ENCODE results near the gene CCDC8.

DNA sequence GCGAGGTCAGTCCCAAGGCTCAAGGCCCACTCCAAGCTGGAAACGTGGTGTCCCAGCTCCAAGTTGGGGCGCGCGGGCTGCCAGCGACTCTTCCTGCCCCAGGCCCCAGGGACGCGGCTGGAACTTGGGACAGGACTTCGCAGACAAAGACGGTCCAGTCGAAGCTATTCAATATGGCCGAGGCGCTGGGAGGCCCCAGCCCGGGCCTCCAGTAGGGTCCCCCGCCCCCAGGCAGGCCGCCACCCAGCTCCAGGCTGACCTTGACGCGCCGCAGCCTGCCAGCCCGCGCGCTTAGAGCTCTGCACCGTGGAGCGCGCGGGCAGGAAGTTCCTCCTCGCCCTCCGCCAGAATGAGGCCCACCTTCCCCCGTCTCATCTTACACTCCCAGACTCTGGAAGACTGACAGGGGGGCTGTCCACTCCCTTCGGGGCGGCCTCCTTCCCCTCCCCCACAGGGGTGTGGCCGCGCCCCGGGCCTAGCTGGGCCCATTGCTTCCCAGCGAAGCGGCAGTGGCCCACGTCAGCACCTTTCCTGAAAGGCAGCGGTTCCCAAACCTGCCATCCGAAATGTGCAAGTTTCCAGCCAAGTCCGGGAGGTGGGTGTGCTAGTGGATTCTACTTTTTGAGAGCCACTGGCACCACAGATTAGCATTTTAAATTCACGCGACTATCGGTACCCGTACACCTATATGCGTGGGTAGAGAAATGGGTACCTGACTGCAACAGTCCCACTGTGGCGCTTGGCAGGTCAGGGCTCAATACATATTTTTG is at the start of gene CCDC8:
- TF ChIP-seq STAT5A (IDR thresholded peaks at IDR 0.05; ENCODE audit: borderline replicate concordance, low read length) (no peak), POLR2AphosphoS5 (IDR thresholded peaks at IDR 0.05; ENCODE audit: control insufficient read depth, insufficient read depth, low read depth, low read length) (peak; percentile 83), PRDM10 (IDR thresholded peaks at IDR 0.05; ENCODE audit: partially characterized antibody) (peak; percentile 27), CEBPG (CRISPR knock-in tag; IDR thresholded peaks at IDR 0.05) (no peak), CEBPG (tag; conservative IDR thresholded peaks at IDR 0.05 in 1 of 2, IDR thresholded peaks at IDR 0.05 in 1 of 2) (no peak), ZNF12 (CRISPR knock-in tag; IDR thresholded peaks at IDR 0.05) (no peak), CHD2 (IDR thresholded peaks at IDR 0.05; ENCODE audit: low read depth, low read length) (peak; percentile 85), IRF9 (tag; IDR thresholded peaks at IDR 0.05) (no peak)
- TF ChIP-seq, protein P1, sequence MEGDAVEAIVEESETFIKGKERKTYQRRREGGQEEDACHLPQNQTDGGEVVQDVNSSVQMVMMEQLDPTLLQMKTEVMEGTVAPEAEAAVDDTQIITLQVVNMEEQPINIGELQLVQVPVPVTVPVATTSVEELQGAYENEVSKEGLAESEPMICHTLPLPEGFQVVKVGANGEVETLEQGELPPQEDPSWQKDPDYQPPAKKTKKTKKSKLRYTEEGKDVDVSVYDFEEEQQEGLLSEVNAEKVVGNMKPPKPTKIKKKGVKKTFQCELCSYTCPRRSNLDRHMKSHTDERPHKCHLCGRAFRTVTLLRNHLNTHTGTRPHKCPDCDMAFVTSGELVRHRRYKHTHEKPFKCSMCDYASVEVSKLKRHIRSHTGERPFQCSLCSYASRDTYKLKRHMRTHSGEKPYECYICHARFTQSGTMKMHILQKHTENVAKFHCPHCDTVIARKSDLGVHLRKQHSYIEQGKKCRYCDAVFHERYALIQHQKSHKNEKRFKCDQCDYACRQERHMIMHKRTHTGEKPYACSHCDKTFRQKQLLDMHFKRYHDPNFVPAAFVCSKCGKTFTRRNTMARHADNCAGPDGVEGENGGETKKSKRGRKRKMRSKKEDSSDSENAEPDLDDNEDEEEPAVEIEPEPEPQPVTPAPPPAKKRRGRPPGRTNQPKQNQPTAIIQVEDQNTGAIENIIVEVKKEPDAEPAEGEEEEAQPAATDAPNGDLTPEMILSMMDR (IDR thresholded peaks at IDR 0.05 in 2 of 3, conservative IDR thresholded peaks at IDR 0.05 in 1 of 3; ENCODE audit: insufficient read depth in 2 of 3, low read depth in 1 of 3, low read length in 3 of 3), result no peak
- TF ChIP-seq, protein P2, sequence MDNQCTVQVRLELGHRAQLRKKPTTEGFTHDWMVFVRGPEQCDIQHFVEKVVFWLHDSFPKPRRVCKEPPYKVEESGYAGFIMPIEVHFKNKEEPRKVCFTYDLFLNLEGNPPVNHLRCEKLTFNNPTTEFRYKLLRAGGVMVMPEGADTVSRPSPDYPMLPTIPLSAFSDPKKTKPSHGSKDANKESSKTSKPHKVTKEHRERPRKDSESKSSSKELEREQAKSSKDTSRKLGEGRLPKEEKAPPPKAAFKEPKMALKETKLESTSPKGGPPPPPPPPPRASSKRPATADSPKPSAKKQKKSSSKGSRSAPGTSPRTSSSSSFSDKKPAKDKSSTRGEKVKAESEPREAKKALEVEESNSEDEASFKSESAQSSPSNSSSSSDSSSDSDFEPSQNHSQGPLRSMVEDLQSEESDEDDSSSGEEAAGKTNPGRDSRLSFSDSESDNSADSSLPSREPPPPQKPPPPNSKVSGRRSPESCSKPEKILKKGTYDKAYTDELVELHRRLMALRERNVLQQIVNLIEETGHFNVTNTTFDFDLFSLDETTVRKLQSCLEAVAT (IDR thresholded peaks at IDR 0.05), result no peak
